ENCODE data around the gene FAM229B. TPM values are rescaled to one million over a fixed set of nuclear protein-coding genes. Genes with fewer than 3 reads are reported as not detected.

FAM229B gene
- total and polyA plus RNA-seq, 2 of the 8 experiments (the other 6 are each of a cell fraction or from before 2014, with no cell fraction given), result 10.0 to 10.4 TPM

- DNase-seq (ENCODE audit: low read depth in 1 of 2, low spot score in 2 of 2) (no peak), FAIRE-seq (no peak)
- Histone ChIP-seq H2AK5ac (ENCODE audit: low read depth, low read length) (no peak overlapping the region), H3K79me1 (ENCODE audit: low read depth, low read length) (no peaks in the 10 kb centered on the region), H3K27me3 (replicated peaks in 1 of 4; ENCODE audit: control insufficient read depth in 3 of 4, extremely low read depth in 1 of 4, insufficient read depth in 3 of 4, low read length in 3 of 4) (no peaks in the 10 kb centered on the region), H2AFZ (ENCODE audit: low read length) (no peak overlapping the region), H2BK15ac (ENCODE audit: low read length) (no peak overlapping the region), H3K4me1 (replicated peaks in 1 of 4; ENCODE audit: control insufficient read depth in 3 of 4, insufficient read depth in 4 of 4, low read length in 3 of 4) (no peaks in the 10 kb centered on the region), H3K56ac (replicated peaks; ENCODE audit: insufficient read length, low read depth, low read length) (no peak overlapping the region), H3K9ac (replicated peaks in 1 of 4; ENCODE audit: extremely low read depth in 1 of 4, low read depth in 3 of 4, low read length in 3 of 4) (no peak overlapping the region), H2BK5ac (ENCODE audit: low read depth, low read length) (no peak overlapping the region), H4K91ac (replicated peaks; ENCODE audit: insufficient read length, low read length) (no peak overlapping the region), H3K4ac (replicated peaks; ENCODE audit: insufficient read length, low read depth, low read length) (no peak overlapping the region), H3K27ac (ENCODE audit: low read depth, low read length) (no peak overlapping the region), H3K36me3 (ENCODE audit: control insufficient read depth in 2 of 4, insufficient read depth in 4 of 4, low read length in 3 of 4) (no peaks in the 10 kb centered on the region), H2BK120ac (replicated peaks; ENCODE audit: low read depth, low read length) (no peak overlapping the region), H2BK20ac (ENCODE audit: low read length) (no peak overlapping the region), H4K20me1 (replicated peaks in 1 of 2; ENCODE audit: control insufficient read depth in 1 of 2, insufficient read depth in 2 of 2, low read length in 2 of 2) (no peaks in the 10 kb centered on the region), H3K23me2 (ENCODE audit: low read depth, low read length) (no peaks in the 10 kb centered on the region), H3K4me3 (ENCODE audit: extremely low read depth in 1 of 4, insufficient read depth in 2 of 4, low read depth in 3 of 4, low read length in 4 of 4) (no peak overlapping the region), H3K79me2 (ENCODE audit: control insufficient read depth in 1 of 2, insufficient read depth in 2 of 2, low read length in 2 of 2) (no peaks in the 10 kb centered on the region), H3K4me2 (ENCODE audit: insufficient read depth in 1 of 2, low read depth in 2 of 2, low read length in 2 of 2) (no peak overlapping the region), H3K23ac (ENCODE audit: insufficient read length) (no peak overlapping the region), H3K9me3 (ENCODE audit: insufficient read depth in 2 of 2, low read depth in 1 of 2, low read length in 1 of 2) (no peaks in the 10 kb centered on the region), H3K14ac (ENCODE audit: insufficient read length) (no peak overlapping the region), H3K18ac (ENCODE audit: extremely low read depth, low read length) (no peak overlapping the region), H4K5ac (ENCODE audit: insufficient read length, low read depth, low read length) (no peak overlapping the region), H2BK12ac (ENCODE audit: low read depth, low read length) (no peak overlapping the region), H4K8ac (ENCODE audit: extremely low read depth, insufficient read depth, low read length) (no peak overlapping the region)
- 92% methylated on average over 2 of the region's 2 CpGs; no CpG with 5 or more reads in 1 of the 2 experiments for WGBS, 2 experiments (ENCODE audit: extremely low coverage in 1 of 2, insufficient coverage in 1 of 2, insufficient read length in 1 of 2, insufficient replicate concordance in 2 of 2, low coverage in 1 of 2, low lambda C conversion rate in 2 of 2, missing lambda C conversion rate in 1 of 2)
- ChIA-PET POLR2A (ENCODE audit: partially characterized antibody) (no interaction called here), CTCF (ENCODE audit: partially characterized antibody) (no interaction called here)
- no peak for TF ChIP-seq CHD2 (IDR thresholded peaks at IDR 0.05; ENCODE audit: low read length)
Observed at GRCh38 chr6:112141707-112142106, 54.3 kb downstream of the FAM229B start.

Data from H1 (cell line).